HepG2 (cell line): ENCODE measurements around the gene MRPS7. TPM values are rescaled to one million over a fixed set of nuclear protein-coding genes. Genes with fewer than 3 reads are reported as not detected.

Experiments used
- CHD2 ChIP-seq: IDR thresholded peaks from 2 replicates; pipeline ENCODE4 v1.6.1; 2011; ENCODE audit warnings: low read depth, low read length, improper control_type of control experiment
- HDAC2 ChIP-seq: sonication (generic); formaldehyde crosslinking; IDR thresholded peaks from 2 replicates; pipeline ENCODE4 v1.4.0; 2020; ENCODE audit warnings: missing genetic modification reagents
- HOXA3 ChIP-seq: sonication (generic); formaldehyde crosslinking; IDR thresholded peaks from 2 replicates; pipeline ENCODE4 v1.5.0; 2020; ENCODE audit warnings: missing genetic modification reagents
- NR2C2 ChIP-seq: sonication (generic); formaldehyde crosslinking; IDR thresholded peaks from 2 replicates; pipeline ENCODE4 v1.4.0; 2020; ENCODE audit warnings: missing genetic modification reagents, mild to moderate bottlenecking, moderate library complexity, borderline replicate concordance
- PHB2 ChIP-seq: fragments of 450-650 bp; IDR thresholded peaks from 2 replicates; pipeline ENCODE4 v1.6.1; 2018; ENCODE audit not compliant: partially characterized antibody
- PHF5A ChIP-seq: IDR thresholded peaks from one replicate; pipeline ENCODE4 v1.6.1; 2018; ENCODE audit warnings: low read depth, missing genetic modification reagents; ENCODE audit not compliant: unreplicated experiment
- RBFOX2 ChIP-seq: fragments of 200-400 bp; formaldehyde crosslinking; IDR thresholded peaks from 2 replicates; pipeline ENCODE4 v1.6.1; 2017; ENCODE audit warnings: low read depth, mild to moderate bottlenecking, low read length
- SETDB1 ChIP-seq: sonication (generic); formaldehyde crosslinking; IDR thresholded peaks from 2 replicates; pipeline ENCODE4 v1.5.1; 2020; ENCODE audit warnings: missing genetic modification reagents, mild to moderate bottlenecking, borderline replicate concordance
- SP4 ChIP-seq: sonication (generic); formaldehyde crosslinking; IDR thresholded peaks from 2 replicates; pipeline ENCODE4 v1.8.1; 2023; ENCODE audit warnings: mild to moderate bottlenecking, missing genetic modification reagents
- TARDBP ChIP-seq: sonication (generic); formaldehyde crosslinking; IDR thresholded peaks from 2 replicates; pipeline ENCODE4 v1.8.0; 2022; ENCODE audit warnings: mild to moderate bottlenecking, missing genetic modification reagents
- ZKSCAN1 ChIP-seq: fragments of 150-350 bp; IDR thresholded peaks from 2 replicates; pipeline ENCODE4 v1.6.1; 2014; ENCODE audit warnings: low read length
- ZNF326 ChIP-seq: sonication (generic); formaldehyde crosslinking; IDR thresholded peaks from 2 replicates; pipeline ENCODE4 v1.4.0; 2020; ENCODE audit warnings: missing genetic modification reagents, borderline replicate concordance
- ZNF33A ChIP-seq: sonication (generic); formaldehyde crosslinking; IDR thresholded peaks from 2 replicates; pipeline ENCODE4 v1.5.1; 2020; ENCODE audit warnings: missing genetic modification reagents, mild to moderate bottlenecking, moderate library complexity, borderline replicate concordance
- ZNF563 ChIP-seq: sonication (generic); formaldehyde crosslinking; IDR thresholded peaks from 2 replicates; pipeline ENCODE4 v1.8.0; 2022; ENCODE audit warnings: mild to moderate bottlenecking, moderate library complexity, missing genetic modification reagents
- ZNF720 ChIP-seq: sonication (generic); formaldehyde crosslinking; IDR thresholded peaks from 2 replicates; pipeline ENCODE4 v1.4.0; 2020; ENCODE audit warnings: missing genetic modification reagents
- ZSCAN25 ChIP-seq: sonication (generic); formaldehyde crosslinking; IDR thresholded peaks from 2 replicates; pipeline ENCODE4 v1.8.0; 2022; ENCODE audit warnings: mild to moderate bottlenecking, missing genetic modification reagents
- polyA plus RNA-seq, 8 experiments: library from polyadenylated mRNA; depleted of rRNA in 3 of 8; stranded (reverse) in 7 of 8; unstranded in 1 of 8; fragments of >200 nt; fragmentation: Illumina TruSeq in 4 of 8; extraction: Trizol in 4 of 8; gene quantifications; 2 replicates each; pipeline versions ENCODE4 v1.2.1 to v1.2.3, GENCODE V29; 2011 to 2016; ENCODE audit warnings: low read depth in 4 of 8, missing spikeins in 1 of 8, mixed read lengths in 1 of 8; ENCODE audit not compliant: insufficient read depth in 1 of 8
- total RNA-seq, 5 experiments: library from RNA; depleted of rRNA; stranded (reverse); fragments of >200 nt; fragmentation: Illumina TruSeq; extraction: Trizol; gene quantifications; 2 replicates each; pipeline ENCODE4 v1.2.3, GENCODE V29; 2016; ENCODE audit warnings: low read depth in 1 of 5
- TF ChIP-seq, protein P1 (sequence below): sonication (generic); formaldehyde crosslinking; IDR thresholded peaks from 2 replicates; pipeline ENCODE4 v1.8.0; 2022; ENCODE audit warnings: mild to moderate bottlenecking, missing genetic modification reagents, moderate library complexity
- TF ChIP-seq, protein P2 (sequence below): sonication (generic); formaldehyde crosslinking; IDR thresholded peaks from 2 replicates; pipeline ENCODE4 v1.4.0; 2020; ENCODE audit warnings: missing genetic modification reagents
- TF ChIP-seq, protein P3 (sequence below): IDR thresholded peaks from 2 replicates; pipeline ENCODE4 v1.6.1; 2016; ENCODE audit warnings: low read depth, missing genetic modification reagents, missing compliant biosample characterization
- TF ChIP-seq, protein P4 (sequence below): sonication (generic); formaldehyde crosslinking; IDR thresholded peaks from 2 replicates; pipeline ENCODE4 v1.8.1; 2023; ENCODE audit warnings: mild to moderate bottlenecking, inconsistent platforms, moderate library complexity, missing genetic modification reagents, borderline replicate concordance

Gene MRPS7
- total and polyA plus RNA-seq, 2 of the 13 experiments (the other 11 are each of a cell fraction or from before 2014, with no cell fraction given) = 97.0 to 162 TPM

DNA sequence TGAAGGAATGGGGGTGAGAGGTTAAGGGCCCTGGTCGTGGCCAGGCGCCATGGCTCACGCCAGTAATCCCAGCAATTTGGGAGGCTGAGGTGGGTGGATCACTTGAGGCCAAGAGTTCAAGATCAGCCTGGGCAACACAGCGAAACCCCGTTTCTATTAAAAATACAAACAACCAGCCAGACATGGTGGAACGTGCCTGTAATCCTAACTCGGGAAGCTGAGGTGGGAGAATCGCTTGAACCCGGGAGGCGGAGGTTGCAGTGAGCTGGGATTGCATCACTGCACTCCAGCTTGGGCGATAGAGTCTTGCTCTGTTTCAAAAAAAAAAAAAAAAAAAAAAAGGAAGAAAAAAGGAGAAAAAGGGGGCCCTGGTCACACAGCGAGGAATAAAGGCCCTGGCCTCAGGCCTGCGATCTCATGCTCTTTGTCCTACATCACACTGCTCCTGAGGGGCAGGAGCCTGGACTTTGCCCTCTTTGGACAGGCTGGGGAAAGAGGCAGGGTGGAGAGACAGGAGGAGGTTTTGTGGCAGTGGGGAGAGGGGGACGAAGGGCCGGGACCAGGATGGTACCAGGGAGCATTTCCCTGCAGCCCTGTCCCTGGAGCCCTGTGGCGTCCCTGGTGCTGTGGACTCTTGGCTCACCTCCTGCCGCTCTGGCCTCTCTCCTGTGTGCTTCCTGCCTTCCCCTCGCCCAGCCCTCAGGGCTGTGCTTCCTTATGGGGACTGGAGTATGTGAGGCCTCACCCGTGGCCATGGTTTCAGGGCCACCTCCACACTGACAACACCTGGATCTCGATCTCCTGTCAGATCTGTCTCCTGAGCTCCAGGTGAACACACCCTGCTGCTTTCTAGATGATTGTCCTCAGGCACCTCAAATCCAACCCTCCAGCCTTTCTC lies 47.3 kb downstream of the MRPS7 start (continued):
- TF ChIP-seq ZSCAN25 (CRISPR knock-in tag) (peak; percentile 71; the same call in 1 of the 2 replicates), PHF5A (CRISPR knock-in tag) (peak; percentile 86), RBFOX2 (peak; percentile 71), NR2C2 (CRISPR knock-in tag) (peak; percentile 78; the same call in 1 of the 2 replicates), ZNF326 (CRISPR knock-in tag) (no peak), SETDB1 (CRISPR knock-in tag) (no peak), CHD2 (no peak), ZNF563 (peak; percentile 84), SP4 (no peak), HDAC2 (peak; percentile 90), ZNF33A (no peak), ZKSCAN1 (no peak), ZNF720 (CRISPR knock-in tag) (no peak), TARDBP (CRISPR knock-in tag) (peak; percentile 91), PHB2 (no peak), HOXA3 (CRISPR knock-in tag) (peak; percentile 89)
- TF ChIP-seq, protein P1, sequence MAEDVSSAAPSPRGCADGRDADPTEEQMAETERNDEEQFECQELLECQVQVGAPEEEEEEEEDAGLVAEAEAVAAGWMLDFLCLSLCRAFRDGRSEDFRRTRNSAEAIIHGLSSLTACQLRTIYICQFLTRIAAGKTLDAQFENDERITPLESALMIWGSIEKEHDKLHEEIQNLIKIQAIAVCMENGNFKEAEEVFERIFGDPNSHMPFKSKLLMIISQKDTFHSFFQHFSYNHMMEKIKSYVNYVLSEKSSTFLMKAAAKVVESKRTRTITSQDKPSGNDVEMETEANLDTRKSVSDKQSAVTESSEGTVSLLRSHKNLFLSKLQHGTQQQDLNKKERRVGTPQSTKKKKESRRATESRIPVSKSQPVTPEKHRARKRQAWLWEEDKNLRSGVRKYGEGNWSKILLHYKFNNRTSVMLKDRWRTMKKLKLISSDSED = no peak
- TF ChIP-seq, protein P2, sequence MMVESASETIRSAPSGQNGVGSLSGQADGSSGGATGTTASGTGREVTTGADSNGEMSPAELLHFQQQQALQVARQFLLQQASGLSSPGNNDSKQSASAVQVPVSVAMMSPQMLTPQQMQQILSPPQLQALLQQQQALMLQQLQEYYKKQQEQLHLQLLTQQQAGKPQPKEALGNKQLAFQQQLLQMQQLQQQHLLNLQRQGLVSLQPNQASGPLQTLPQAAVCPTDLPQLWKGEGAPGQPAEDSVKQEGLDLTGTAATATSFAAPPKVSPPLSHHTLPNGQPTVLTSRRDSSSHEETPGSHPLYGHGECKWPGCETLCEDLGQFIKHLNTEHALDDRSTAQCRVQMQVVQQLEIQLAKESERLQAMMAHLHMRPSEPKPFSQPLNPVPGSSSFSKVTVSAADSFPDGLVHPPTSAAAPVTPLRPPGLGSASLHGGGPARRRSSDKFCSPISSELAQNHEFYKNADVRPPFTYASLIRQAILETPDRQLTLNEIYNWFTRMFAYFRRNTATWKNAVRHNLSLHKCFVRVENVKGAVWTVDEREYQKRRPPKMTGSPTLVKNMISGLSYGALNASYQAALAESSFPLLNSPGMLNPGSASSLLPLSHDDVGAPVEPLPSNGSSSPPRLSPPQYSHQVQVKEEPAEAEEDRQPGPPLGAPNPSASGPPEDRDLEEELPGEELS (CRISPR knock-in tag) = peak; percentile 53; the same call in 1 of the 2 replicates
- TF ChIP-seq, protein P3, sequence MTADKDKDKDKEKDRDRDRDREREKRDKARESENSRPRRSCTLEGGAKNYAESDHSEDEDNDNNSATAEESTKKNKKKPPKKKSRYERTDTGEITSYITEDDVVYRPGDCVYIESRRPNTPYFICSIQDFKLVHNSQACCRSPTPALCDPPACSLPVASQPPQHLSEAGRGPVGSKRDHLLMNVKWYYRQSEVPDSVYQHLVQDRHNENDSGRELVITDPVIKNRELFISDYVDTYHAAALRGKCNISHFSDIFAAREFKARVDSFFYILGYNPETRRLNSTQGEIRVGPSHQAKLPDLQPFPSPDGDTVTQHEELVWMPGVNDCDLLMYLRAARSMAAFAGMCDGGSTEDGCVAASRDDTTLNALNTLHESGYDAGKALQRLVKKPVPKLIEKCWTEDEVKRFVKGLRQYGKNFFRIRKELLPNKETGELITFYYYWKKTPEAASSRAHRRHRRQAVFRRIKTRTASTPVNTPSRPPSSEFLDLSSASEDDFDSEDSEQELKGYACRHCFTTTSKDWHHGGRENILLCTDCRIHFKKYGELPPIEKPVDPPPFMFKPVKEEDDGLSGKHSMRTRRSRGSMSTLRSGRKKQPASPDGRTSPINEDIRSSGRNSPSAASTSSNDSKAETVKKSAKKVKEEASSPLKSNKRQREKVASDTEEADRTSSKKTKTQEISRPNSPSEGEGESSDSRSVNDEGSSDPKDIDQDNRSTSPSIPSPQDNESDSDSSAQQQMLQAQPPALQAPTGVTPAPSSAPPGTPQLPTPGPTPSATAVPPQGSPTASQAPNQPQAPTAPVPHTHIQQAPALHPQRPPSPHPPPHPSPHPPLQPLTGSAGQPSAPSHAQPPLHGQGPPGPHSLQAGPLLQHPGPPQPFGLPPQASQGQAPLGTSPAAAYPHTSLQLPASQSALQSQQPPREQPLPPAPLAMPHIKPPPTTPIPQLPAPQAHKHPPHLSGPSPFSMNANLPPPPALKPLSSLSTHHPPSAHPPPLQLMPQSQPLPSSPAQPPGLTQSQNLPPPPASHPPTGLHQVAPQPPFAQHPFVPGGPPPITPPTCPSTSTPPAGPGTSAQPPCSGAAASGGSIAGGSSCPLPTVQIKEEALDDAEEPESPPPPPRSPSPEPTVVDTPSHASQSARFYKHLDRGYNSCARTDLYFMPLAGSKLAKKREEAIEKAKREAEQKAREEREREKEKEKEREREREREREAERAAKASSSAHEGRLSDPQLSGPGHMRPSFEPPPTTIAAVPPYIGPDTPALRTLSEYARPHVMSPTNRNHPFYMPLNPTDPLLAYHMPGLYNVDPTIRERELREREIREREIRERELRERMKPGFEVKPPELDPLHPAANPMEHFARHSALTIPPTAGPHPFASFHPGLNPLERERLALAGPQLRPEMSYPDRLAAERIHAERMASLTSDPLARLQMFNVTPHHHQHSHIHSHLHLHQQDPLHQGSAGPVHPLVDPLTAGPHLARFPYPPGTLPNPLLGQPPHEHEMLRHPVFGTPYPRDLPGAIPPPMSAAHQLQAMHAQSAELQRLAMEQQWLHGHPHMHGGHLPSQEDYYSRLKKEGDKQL (CRISPR knock-in tag) = no peak
- TF ChIP-seq, protein P4, sequence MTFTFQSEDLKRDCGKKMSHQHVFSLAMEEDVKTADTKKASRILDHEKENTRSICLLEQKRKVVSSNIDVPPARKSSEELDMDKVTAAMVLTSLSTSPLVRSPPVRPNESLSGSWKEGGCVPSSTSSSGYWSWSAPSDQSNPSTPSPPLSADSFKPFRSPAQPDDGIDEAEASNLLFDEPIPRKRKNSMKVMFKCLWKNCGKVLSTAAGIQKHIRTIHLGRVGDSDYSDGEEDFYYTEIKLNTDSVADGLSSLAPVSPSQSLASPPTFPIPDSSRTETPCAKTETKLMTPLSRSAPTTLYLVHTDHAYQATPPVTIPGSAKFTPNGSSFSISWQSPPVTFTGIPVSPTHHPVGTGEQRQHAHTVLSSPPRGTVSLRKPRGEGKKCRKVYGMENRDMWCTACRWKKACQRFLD = 0 out of 2 replicates have a peak, but pooled peaks have one; percentile 1
